Astrocyte (in vitro differentiated cells and primary cell): ENCODE results near the gene DDIAS. TPM values are rescaled to one million over a fixed set of nuclear protein-coding genes. Genes with fewer than 3 reads are reported as not detected.
"Not testable (repeated sequence)": the region's sequence is repeated elsewhere in the genome, so short reads cannot be mapped to it uniquely, and the experiment has no call there.

Source experiments
- DNase-seq: peaks from one replicate; pipeline ENCODE4 v3.0.0-alpha.2; 2010; ENCODE audit warnings: low read depth
- FAIRE-seq: peaks from 2 replicates; lab custom pipeline; 2011; peaks lifted over from hg19 to GRCh38; lab: Jason Lieb, UNC
- H2AFZ ChIP-seq: 2 replicates; pipeline ENCODE4 v1.6.0; 2012; ENCODE audit warnings: low read depth, low read length, inconsistent platforms
- H3K27ac ChIP-seq: 2 replicates; pipeline ENCODE4 v1.5.1; 2011; ENCODE audit warnings: low read depth, low read length, inconsistent platforms
- H3K27me3 ChIP-seq: 2 replicates; pipeline ENCODE4 v1.6.0; 2011; ENCODE audit warnings: low read length, inconsistent platforms; ENCODE audit not compliant: insufficient read depth
- H3K36me3 ChIP-seq: 2 replicates; pipeline ENCODE4 v1.5.1; 2011; ENCODE audit warnings: low read length, inconsistent platforms; ENCODE audit not compliant: insufficient read depth
- H3K4me1 ChIP-seq: 2 replicates; pipeline ENCODE4 v1.5.1; 2011; ENCODE audit warnings: low read length, inconsistent platforms; ENCODE audit not compliant: insufficient read depth
- H3K4me2 ChIP-seq: 2 replicates; pipeline ENCODE4 v1.6.0; 2012; ENCODE audit warnings: low read length, inconsistent platforms
- H3K4me3 ChIP-seq: 2 replicates; pipeline ENCODE4 v1.5.1; 2011; ENCODE audit warnings: low read depth, mild to moderate bottlenecking, low read length, inconsistent platforms; ENCODE audit not compliant: insufficient read depth
- H3K79me2 ChIP-seq: 2 replicates; pipeline ENCODE4 v1.6.0; 2012; ENCODE audit warnings: mild to moderate bottlenecking, low read length, inconsistent platforms; ENCODE audit not compliant: insufficient read depth
- H3K9ac ChIP-seq: 2 replicates; pipeline ENCODE4 v1.6.0; 2012; ENCODE audit warnings: mild to moderate bottlenecking, low read length, inconsistent platforms
- H3K9me3 ChIP-seq: 2 replicates; pipeline ENCODE4 v1.5.1; 2012; ENCODE audit warnings: low read depth, mild to moderate bottlenecking, low read length, inconsistent platforms; ENCODE audit not compliant: insufficient read depth
- H4K20me1 ChIP-seq: 2 replicates; pipeline ENCODE4 v1.6.0; 2012; ENCODE audit warnings: low read length, inconsistent platforms; ENCODE audit not compliant: insufficient read depth
- H3K27ac Mint-ChIP-seq: one replicate; pipeline ENCODE4 v1.8.0; 2021; ENCODE audit warnings: mild to moderate bottlenecking, mixed read lengths; ENCODE audit not compliant: unreplicated experiment
- H3K27me3 Mint-ChIP-seq: one replicate; pipeline ENCODE4 v1.8.0; 2021; ENCODE audit warnings: low read depth, mixed read lengths; ENCODE audit not compliant: unreplicated experiment
- H3K36me3 Mint-ChIP-seq: one replicate; pipeline ENCODE4 v1.8.0; 2021; ENCODE audit warnings: low read depth, mixed read lengths; ENCODE audit not compliant: unreplicated experiment
- H3K4me1 Mint-ChIP-seq: one replicate; pipeline ENCODE4 v1.8.0; 2021; ENCODE audit warnings: low read depth, mixed read lengths; ENCODE audit not compliant: unreplicated experiment
- H3K4me3 Mint-ChIP-seq: one replicate; pipeline ENCODE4 v1.8.0; 2021; ENCODE audit warnings: mild to moderate bottlenecking, moderate library complexity, mixed read lengths; ENCODE audit not compliant: unreplicated experiment
- H3K9me3 Mint-ChIP-seq: one replicate; pipeline ENCODE4 v1.8.0; 2021; ENCODE audit warnings: mild to moderate bottlenecking, mixed read lengths; ENCODE audit not compliant: unreplicated experiment
- EZH2 ChIP-seq: IDR thresholded peaks from 2 replicates; pipeline ENCODE4 v1.6.1; 2012; ENCODE audit warnings: mild to moderate bottlenecking, low read length, inconsistent platforms; ENCODE audit not compliant: insufficient read depth
- total RNA-seq: library from RNA; stranded (reverse); gene quantifications from 2 replicates; pipeline ENCODE4 v1.2.1, GENCODE V29; 2021
- TF ChIP-seq, protein P1 (sequence below): IDR thresholded peaks from 2 replicates; pipeline ENCODE4 v1.5.1; 2011; ENCODE audit warnings: low read depth, mild to moderate bottlenecking, inconsistent platforms, low read length, moderate library complexity; ENCODE audit not compliant: insufficient read depth

DDIAS gene
- total RNA-seq, 1 donor from 2014 or later = 4.0 TPM

DNA sequence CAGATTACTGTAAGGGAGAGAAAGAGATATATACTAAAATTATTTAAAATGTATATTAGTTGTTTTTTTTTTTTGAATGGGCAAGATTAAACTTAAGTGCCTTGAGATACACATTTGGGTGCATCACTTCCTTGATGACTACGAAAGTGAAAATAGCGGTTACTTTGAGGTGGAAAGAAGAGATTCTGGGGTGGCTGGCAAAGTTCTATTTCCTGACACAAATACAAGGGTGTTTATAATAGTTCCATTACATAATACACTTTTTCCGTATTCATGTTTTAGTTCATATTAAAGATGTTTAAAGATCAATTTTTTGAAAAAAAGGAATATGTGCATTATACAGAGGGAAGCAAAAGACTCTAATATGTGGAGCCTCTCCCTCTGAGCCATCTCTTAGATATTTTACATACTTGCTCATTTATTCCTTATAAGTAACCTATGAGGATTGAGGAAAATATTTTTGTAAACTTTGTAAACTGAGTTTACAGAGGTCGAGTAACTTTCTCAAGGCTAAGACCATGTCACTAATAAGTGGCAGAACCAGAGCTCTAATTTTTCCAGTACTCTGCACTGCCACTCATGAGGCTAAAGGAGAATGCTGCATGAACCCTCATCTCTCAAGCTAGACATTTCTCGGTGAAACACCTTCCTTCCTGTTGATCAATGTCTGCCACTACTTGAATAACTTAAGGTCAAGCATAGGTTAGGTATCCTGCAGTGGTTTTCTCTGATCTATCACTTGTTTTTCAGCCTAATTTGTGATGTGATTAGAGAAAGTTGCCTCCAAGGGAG lies 58.6 kb downstream of the DDIAS start:
- H3K4me3 ChIP-seq = no peak overlapping the region
- no peaks in the 10 kb centered on the region for H3K4me1 Mint-ChIP-seq
- FAIRE-seq (no peak), DNase-seq (no peak)
- H3K36me3 ChIP-seq = no peaks in the 10 kb centered on the region
- no peak for TF ChIP-seq EZH2
- no peaks in the 10 kb centered on the region for H3K79me2 ChIP-seq
- H3K4me2 ChIP-seq = no peak overlapping the region
- H3K36me3 Mint-ChIP-seq = no peaks in the 10 kb centered on the region
- no peaks in the 10 kb centered on the region for H3K4me1 ChIP-seq
- H3K9me3 Mint-ChIP-seq = peaks cover 5% of the 10 kb centered on the region
- no peak overlapping the region for H2AFZ ChIP-seq
- H3K4me3 Mint-ChIP-seq = no peak overlapping the region
- no peak overlapping the region for H3K9ac ChIP-seq
- H3K9me3 ChIP-seq = no peaks in the 10 kb centered on the region
- no peaks in the 10 kb centered on the region for H4K20me1 ChIP-seq
- no peak overlapping the region for H3K27ac Mint-ChIP-seq
- no peaks in the 10 kb centered on the region for H3K27me3 ChIP-seq
- H3K27ac ChIP-seq = no peak overlapping the region
- no peaks in the 10 kb centered on the region for H3K27me3 Mint-ChIP-seq

DNA sequence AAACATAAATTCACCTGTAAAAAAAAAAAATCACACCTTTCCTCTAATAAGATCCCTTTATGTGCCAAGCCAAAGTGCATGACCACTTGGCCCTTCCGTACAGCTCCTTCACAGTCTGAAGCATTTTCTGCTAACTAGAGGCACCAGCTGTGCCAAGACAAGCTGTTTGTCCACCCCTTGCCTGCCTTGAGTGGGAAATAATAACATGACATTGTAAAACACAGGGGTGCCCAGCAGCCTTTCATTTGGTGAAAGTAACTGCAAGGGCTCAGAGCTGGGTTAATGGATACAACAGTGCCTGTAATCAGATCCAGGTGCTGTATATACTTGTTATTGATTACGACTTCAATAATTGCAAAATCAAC lies 59.2 kb downstream of the DDIAS start:
- no peak for DNase-seq
- no peaks in the 10 kb centered on the region for H3K9me3 ChIP-seq
- H2AFZ ChIP-seq = no peak overlapping the region
- TF ChIP-seq, protein P1, sequence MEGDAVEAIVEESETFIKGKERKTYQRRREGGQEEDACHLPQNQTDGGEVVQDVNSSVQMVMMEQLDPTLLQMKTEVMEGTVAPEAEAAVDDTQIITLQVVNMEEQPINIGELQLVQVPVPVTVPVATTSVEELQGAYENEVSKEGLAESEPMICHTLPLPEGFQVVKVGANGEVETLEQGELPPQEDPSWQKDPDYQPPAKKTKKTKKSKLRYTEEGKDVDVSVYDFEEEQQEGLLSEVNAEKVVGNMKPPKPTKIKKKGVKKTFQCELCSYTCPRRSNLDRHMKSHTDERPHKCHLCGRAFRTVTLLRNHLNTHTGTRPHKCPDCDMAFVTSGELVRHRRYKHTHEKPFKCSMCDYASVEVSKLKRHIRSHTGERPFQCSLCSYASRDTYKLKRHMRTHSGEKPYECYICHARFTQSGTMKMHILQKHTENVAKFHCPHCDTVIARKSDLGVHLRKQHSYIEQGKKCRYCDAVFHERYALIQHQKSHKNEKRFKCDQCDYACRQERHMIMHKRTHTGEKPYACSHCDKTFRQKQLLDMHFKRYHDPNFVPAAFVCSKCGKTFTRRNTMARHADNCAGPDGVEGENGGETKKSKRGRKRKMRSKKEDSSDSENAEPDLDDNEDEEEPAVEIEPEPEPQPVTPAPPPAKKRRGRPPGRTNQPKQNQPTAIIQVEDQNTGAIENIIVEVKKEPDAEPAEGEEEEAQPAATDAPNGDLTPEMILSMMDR = no peak
- TF ChIP-seq EZH2 = no peak
- Mint-ChIP-seq H3K4me1 (no peaks in the 10 kb centered on the region), H3K4me3 (no peak overlapping the region), H3K36me3 (no peaks in the 10 kb centered on the region), H3K9me3 (peaks cover 3% of the 10 kb centered on the region), H3K27ac (no peak overlapping the region), H3K27me3 (no peaks in the 10 kb centered on the region)
- no peaks in the 10 kb centered on the region for H3K27me3 ChIP-seq
- no peaks in the 10 kb centered on the region for H4K20me1 ChIP-seq
- no peak overlapping the region for H3K4me3 ChIP-seq
- H3K79me2 ChIP-seq = no peaks in the 10 kb centered on the region
- no peak overlapping the region for H3K9ac ChIP-seq
- FAIRE-seq = no peak
- no peak overlapping the region for H3K4me2 ChIP-seq
- no peaks in the 10 kb centered on the region for H3K36me3 ChIP-seq
- no peak overlapping the region for H3K27ac ChIP-seq
- H3K4me1 ChIP-seq = no peaks in the 10 kb centered on the region

DNA sequence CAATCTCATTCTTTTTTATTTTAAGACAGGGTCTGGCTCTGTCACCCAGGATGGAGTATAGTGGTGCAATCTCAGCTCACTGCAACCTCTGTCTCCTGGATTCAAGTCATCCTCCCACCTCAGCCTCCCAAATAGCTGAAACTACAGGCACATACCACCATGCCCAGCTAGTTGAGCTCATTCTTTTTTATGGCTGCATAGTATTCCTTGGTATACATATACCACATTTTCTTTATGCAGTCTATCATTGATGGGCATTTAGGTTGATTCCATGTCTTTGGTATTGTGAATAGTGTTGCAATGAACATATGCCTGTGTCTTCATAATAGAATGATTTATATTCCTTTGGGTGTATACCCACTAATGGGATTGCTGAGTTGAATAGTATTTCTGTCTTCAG lies 60.5 kb downstream of the DDIAS start:
- H3K27ac Mint-ChIP-seq, H3K27me3 ChIP-seq, H3K27ac ChIP-seq, H3K4me3 ChIP-seq, FAIRE-seq, H2AFZ ChIP-seq, H3K9me3 ChIP-seq, H3K4me1 ChIP-seq, H3K79me2 ChIP-seq, H3K9ac ChIP-seq, H3K9me3 Mint-ChIP-seq, H3K27me3 Mint-ChIP-seq, H3K4me3 Mint-ChIP-seq, DNase-seq, H3K4me2 ChIP-seq, H3K4me1 Mint-ChIP-seq, H4K20me1 ChIP-seq, H3K36me3 Mint-ChIP-seq, H3K36me3 ChIP-seq: not testable (repeated sequence)
